ENCODE data around the gene S100A13.

The S100A13 gene

GRCh38 chr1:153572569-153573015 lies 54.7 kb downstream of the S100A13 start:
- no peak for DNase-seq (ENCODE audit: low read depth, low spot score)

GRCh38 chr1:153571706-153572105 lies 55.6 kb downstream of the S100A13 start:
- no peak for DNase-seq (ENCODE audit: low read depth, low spot score)

DNA sequence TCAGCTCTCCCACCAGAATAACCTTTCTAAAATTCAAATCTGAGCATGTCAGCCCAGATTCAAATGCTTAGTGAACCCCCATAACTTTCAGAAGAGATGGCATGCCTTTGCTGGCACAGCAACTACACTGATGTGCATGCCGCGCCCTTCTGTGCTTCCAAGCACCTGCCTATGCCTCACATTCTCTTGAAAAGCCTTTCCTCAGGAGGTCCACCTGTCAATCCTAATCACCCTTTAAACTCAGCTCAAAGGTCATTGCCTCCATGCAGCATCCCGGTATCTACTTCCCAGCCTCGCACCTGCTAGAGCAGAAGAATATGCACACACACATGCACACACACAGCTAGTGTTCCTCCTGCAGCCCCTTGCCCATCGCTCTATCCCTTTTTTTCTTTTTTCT lies 56.4 kb downstream of the S100A13 start:
- no peak for DNase-seq (ENCODE audit: low read depth, low spot score)

DNA sequence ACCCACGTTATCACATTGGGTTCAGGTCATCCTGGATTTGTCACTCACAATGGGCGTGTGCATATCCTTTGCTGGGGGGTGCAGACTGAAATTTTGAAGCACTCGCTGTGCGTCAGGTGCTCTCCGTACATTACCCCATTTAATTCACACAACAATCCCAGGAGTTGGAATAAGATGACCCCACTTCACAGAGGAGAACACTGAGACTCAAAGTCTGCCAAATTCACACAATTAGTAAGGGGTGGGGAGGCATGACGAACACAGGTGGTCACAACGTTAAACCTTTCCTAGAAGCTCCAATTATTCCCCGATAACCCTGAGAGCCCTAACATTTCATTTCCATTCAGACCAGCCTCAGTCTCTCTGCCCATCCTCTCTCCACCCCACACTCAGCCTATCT lies 57.8 kb downstream of the S100A13 start:
- DNase-seq (ENCODE audit: low read depth, low spot score): no peak
